HG03558 (cell line): ENCODE data around the gene CD320.
A peak's percentile ranks its signal among the peaks of the same experiment; 100 is the strongest.
"Not testable (repeated sequence)": the region's sequence is repeated elsewhere in the genome, so short reads cannot be mapped to it uniquely, and the experiment has no call there.

Experiments used
- ATAC-seq: cut with Tn5 transposase; IDR thresholded peaks from one replicate; pipeline ENCODE4 v1.9.1; 2021; ENCODE audit warnings: moderate number of reproducible peaks; ENCODE audit not compliant: unreplicated experiment; ENCODE audit errors: extremely low read depth

CD320 gene

DNA sequence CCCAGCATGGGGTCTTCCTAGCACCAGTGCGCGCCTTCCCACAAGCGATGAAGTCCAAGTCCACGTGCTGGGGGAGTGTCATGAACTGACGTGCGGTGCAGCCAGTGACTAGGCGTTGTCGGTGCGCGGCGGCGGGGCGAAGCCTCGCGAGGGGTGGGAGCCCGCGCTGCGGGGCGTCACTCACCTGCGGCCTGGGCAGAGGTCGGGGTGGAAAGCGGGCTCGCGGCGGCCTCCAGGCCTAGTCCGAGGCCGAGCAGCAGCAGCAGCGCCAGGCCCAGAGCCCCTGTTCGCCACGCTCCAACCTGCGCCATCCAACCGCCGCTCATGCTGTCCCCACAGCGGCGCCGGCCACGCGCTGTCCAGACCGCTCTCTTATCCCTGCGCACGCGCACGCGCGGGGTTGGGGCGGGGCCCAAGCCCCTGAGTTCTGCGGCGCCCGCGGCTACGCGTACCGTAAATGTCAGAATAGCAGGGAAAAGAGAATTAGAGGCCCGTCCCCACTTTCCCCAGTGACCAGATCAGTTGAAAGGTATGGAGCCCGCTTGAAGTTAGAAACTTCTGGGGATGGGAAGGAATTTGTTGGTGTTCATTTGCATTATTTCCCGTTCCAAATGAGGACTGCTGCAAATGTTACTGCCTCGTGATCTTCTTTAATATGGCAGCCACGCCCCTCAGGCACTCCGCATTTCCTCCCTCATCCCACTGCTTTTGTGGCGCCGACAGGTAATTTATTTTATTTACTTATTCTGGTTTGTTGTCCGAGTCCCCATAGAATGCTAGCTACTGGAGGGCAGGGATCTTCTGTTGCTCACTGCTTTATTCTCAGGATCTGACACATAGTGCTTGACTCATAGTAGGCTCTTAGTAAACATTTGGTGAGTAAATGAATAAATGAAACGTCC is at the start of gene CD320:
Gene CD320 (minus strand): TSS at position 394 of the 902 bp plus-strand sequence. CDS start 68 bp downstream, at position 326.
- ATAC-seq, result no peak

DNA sequence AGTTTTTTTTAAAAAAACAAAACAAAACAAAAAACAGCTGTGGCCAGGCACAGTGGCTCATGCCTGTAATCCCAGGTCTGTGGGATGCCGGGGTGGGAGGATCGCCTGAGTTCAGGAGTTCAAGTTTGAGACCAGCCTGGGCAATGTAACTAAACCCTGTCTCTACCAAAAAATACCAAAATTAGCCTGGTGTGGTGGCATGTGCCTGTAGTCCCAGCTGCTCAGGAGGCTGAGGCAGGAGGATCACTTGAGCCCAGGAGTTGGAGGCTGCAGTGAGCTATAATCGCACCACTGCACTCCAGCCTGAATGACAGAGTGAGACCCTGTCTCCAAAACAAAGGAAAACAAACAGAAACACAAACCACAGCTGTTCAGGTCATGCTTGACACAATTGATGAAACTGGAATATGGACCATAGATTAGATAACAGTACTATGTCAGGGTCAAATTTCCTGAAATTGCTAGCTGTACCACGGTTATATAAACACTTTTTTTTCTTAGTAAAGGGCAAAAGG is 48.9 kb upstream of the CD320 start:
- no peak for ATAC-seq

DNA sequence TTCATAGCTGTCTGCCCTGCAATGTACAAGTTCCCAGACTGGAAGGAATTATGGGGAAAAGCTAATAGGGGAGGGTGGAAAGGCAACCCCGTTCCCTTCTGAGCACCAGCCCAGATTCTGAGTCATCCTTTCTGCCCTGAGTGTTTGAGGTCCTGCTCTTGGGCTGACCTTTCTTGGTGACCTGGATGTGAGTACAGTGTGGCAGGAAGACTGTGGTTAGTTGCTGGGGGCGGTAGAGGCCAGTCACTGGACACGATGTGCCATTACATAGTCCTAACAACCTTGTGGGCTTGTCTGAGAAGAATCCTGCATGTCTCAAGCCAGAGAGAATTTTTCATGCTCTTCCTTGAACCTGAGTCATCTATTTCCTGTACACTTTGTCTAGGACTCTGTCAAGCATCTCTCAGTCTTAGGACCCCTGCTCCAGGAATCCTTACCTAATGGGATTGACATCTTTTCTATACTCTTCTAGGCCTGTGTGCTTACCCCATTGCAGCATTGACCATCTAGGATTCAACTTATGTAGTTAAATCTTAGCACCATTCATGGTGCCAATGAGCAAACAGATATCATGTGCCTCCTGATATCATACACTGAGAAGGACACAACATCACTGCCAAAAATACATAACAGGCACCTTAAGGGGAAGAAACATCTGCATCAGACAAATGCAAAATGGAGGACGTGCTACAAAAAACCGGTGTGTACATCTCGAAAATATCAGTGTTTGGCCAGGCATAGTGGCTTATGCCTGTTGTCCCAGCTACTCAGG is 47.7 kb upstream of the CD320 start:
- ATAC-seq, result no peak

DNA sequence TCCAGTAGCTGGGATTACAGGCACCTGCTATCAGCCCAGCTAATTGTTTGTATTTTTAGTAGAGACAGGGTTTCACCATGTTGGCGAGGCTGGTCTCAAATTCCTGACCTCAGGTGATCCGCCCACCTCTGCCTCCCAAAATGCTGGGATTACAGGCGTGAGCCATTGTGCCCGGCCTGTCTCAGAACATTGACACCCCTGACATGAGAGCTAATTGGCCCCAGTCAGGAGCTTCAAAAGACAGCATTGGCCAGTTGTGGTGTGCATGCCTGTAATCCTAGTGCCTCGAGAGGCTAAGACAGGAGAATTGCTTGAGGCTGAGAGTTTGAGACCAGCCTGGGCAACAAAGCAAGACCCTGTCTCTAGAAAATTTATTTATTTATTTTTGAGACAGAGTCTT is 44.7 kb upstream of the CD320 start:
- not testable (repeated sequence) for ATAC-seq

DNA sequence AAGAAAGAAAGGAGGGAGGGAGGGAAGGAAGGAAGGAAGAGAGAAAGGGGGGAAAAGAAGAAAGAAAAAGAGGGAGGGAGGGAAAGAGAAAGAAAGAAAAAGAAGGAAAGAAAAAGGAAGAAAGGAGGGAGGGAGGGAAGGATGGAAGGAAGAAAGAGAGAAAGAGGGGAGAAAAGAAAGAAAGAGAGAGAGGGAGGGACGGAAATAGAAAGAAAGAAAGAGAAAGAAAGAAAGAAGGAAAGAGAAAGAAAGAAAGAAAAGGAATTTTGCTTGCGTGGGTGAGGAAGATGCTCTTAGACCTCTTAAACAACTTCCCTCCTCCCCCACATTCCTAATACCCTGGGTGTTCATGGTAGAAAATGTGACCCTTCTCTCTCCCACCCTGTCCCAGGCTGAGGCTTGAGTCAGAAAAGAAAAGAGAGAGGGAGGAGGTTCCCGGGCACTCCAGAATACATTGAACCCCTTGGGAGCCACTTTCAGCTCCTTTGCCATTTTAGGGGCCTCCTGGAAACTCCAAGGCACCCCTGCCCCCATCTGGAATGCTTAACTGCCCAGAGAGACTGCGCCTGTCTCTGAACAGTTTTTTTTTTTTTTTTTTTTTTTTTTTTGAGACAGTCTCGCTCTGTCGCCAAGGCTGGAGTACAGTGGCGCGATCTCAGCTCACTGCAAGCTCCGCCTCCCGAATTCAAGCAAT is 44.1 kb upstream of the CD320 start:
- no peak for ATAC-seq

DNA sequence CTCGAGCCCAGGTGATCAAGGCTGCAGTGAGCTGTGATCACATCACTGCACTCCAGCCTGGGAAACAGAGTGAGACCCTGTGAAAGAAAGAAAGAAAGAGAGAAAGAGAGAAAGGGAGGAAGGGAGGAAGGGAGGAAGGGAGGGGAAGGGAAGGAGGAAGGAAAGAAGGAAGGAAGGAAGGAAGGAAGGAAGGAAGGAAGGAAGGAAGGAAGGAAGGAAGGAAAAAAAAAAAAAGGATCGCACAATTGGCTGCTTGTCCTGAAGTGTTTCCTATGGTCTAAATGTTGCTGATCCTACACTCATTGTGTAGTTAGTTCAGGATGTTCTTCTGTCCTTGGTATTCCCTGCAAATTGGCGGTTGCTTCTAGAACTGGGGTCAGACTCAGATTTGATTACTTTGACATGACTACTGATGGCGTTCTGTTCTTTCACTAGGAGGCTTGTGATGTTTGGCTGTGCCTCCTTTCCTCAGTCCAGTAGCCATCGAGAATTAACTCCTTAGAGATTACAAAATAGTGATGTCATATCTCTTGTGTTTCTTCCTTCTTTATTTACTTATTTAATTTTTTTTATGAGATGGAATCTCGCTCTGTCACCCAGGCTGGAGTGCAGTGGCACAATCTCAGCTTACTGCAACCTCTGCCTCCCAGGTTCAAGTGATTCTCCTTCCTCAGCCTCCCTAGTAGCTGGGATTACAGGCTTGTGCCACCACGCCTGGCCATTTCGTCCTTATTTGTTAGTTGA is 41.6 kb upstream of the CD320 start:
- not testable (repeated sequence) for ATAC-seq

DNA sequence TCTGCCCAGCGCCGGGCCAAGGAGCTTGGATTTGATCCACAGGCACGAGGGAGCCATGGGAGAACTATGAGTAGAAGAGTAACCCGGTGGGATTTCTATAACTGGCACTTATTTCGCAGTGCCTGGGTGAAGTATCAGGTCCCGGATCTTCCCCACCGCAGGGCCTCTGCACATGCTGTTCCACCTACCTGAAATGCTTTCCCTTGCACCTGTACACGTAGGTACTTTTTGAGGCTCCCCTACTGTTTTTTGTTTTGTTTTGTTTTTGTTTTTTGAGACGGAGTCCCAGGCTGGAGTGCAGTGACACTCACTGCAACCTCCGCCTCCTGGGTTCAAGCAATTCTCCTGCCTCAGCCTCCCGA is 35.3 kb upstream of the CD320 start:
- no peak for ATAC-seq

DNA sequence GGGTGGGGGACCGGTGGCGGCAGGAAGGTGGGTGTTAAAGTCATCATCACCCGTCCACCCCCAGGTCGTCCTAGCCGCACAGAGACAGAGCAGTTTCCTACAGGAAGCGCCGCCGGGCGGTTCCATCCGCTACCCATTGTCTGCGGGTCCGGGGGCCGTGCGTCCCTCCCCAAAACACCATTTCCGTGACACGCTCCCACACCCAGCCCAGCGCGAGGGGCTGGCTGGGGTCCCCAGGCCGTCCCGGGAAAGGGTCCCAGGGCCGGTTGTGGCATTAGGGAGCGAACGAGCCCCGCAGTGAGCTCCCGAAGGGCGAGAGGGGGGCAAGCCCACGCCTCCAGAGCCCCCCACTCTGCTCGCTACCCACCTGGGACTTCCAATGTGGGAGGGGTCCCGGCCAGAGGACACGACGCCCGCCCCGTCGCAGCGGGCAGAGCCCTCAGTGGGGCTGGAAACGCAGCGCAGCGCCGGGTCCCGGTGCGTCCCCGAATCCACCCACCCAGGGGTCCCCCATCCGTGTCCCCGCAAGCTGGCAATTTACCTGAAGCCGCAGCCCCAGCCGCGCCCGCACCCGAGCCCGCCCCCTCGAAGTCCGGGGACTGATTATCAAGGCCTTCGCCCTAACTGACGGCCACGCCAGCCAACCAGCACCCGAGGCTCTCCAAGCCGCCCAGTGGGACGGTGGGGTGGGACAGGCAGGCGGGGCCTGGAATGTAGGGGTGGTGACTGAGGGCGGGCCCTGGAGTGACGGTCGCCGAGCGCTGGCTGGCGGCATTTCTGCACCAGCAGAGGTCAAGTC is 34.7 kb upstream of the CD320 start, which contains the start of gene KANK3:
Gene KANK3 (minus strand): TSS at position 579 of the 799 bp plus-strand sequence. CDS start 5,434 bp downstream, outside the sequence.
- peak; percentile 82 for ATAC-seq

DNA sequence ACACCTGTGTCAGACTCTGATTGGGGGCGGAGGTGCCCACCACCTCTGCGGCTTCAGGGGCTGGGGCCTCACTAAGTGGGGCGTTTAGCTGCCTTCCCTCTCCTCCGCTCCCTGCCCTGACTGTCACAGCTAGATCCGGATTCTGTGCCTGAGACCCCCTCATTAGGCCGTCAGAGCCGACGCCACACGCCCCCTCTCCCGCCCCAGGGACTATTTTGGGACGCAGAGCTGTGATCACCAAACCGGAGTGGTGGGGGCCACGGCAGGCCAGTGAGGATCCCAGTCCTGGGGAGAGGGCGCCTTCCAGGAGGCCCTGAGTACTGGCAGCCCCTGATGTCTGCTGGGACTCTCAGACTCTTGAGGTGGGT is 34.1 kb upstream of the CD320 start:
- ATAC-seq, result no peak

DNA sequence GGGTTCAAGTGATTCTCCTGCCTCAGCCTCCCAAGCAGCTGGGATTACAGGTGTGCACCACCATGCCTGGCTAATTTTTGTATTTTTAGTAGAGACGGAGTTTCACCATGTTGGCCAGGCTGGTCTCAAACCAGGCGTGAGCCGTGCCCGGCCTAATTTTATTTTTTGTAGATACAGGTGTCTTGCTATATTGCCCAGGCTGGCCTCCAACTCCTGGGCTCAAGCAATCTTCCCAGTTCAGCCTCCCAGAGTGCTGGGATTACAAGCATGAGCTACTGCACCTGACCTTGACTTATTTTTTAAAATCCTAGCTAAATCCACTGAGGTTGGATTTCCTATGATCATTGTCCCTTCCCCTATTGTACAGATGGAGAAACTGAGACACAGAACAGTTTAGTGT is 33.3 kb upstream of the CD320 start:
- not testable (repeated sequence) for ATAC-seq

DNA sequence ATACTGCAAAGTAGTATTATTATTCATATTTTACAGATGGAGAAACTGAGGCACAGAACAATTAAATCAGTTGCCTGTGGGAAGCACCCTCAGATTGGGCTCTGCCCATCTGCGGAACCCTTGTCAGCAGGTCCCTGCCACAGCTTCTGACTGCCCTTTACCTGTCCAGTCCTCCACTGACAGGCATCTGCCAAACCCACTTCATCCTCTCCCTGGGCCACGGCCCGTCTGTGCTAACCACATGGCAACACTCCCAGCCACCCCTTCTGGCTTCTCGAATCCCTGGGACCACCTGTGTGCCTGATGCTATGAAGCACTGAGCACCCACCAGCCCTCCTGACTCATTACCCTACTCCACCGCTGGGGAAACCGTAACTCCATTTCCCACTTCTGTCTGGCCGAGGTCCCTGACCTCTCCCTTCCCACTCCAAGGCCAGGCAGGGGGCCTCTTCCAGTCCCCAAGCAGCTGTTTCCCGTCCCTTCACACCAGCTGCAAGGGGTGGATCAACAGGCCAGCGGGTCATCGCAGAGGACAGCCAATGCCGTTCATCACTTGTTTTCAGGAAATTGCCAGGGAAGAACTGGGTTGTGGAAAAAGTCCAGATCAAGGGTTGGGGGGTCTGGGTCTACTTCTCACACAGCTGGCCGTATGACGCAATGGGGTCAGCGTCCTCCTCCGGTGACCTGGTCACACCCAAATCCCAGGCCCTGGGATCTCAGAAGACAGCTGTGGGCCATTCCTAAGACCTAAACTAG is 32.4 kb upstream of the CD320 start:
- no peak for ATAC-seq

DNA sequence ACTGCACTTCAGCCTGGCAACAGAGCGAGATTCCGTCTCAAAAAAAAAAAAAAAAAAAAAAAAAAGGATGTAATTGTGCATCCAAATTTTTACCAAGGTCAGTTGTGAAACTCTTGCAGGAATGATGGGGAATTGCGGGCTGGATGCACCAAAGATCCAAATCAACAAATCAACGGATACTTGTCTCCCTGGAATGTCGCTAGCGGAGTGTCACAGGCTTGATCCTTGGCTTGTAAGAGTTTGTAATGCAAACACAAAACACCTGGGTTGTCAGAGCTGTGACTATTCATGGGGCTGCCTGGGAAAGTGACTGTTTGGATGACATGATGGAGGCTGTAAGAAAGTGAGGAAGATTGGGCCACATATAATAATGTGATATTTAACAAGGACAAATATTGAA is 30.7 kb upstream of the CD320 start:
- no peak for ATAC-seq

DNA sequence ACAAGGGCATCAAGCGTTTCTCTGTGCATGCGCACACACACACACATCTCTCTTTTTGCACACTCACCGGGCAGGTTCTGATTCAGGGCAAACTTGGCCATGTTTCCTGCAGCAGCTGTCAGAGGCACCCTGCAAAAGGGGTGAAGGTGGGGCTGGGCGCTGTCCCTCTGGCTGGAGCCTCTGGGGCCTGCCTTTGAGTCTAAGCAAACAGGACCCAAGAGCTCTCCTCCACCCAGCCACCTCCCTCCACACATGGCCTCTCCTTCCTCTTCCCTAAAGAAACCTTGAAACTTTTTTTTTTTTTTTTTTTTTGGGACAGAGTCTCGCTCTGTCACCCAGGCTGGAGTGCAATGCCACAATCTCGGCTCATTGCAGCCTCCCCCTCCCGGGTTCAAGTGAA is 29.6 kb upstream of the CD320 start:
- no peak for ATAC-seq

DNA sequence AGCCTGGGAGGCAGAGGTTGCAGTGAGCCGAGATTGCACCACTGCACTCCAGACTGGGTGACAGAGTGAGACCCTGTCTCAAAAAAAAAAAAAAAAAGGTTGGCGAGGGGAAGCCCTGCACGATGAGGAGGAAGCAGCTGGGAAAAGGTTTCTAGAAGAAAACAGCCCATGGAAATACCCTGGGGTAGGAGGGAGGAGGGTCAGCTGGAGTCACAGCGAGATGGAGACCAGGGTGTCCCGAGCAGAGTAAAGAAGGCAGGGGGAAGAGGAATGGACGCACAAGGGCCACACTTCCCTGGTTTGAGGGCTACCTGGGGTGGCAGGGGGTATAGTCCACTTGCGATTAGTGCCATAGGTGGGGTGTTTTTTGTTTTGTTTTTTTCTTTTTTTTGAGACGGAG is 28.5 kb upstream of the CD320 start:
- ATAC-seq, result no peak

DNA sequence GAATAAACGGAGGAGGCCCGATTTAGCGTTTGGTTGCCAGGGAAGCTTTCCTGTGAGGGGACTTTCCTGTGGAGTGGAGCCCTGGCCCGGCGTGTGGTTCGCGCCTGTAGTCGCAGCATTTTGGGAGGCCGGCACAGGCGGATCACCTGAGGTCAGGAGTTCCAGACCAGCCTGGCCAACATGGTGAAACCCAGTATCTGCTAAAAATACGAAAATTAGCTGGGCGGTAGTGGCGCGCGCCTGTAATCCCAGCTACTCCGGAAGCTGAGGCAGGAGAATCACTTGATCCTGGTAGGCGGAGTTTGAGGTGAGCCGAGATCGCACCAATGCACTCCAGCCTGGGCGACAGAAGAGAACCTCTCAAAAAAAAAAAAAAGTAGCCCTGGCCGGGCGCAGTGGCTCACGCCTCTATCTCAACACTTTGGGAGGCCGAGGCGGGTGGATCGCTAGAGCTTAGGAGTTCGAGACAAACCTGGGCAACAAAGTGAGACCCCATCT is 28.0 kb upstream of the CD320 start:
- no peak for ATAC-seq

DNA sequence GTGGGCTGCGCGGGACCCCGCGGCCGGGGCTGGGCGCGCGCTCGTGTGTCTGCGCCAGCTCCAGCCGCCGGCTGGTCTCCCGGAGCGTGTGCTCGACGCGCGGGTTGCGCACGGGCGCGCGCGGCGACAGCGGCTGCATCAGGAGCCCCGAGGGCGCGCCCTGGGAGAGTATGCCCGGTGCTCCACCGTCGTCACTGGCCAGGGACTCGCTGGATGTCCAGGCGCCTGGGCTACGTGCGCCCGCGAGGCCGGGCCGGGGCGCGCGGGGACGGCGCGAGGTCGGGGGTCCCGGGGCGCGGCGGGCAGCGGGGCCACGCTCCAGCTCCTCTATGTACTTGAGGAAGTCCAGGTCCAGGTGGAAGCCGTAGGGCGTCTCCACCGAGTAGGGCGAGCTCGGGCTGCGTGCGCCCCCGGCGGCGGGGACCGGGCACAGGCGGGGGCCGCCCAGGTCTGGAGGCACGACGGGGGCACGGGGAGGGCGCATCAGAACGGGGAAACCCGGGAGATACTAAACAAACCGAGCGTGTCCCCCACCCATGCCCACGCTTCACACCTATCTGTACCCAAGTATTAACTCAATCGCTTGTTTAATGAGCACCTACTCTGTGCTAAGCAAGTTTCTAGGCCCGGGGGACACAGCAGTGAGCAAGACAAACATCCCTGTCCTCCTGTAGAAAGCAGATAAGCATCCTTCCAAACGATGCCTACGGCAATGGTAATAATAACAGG is 27.3 kb upstream of the CD320 start:
- ATAC-seq, result no peak

DNA sequence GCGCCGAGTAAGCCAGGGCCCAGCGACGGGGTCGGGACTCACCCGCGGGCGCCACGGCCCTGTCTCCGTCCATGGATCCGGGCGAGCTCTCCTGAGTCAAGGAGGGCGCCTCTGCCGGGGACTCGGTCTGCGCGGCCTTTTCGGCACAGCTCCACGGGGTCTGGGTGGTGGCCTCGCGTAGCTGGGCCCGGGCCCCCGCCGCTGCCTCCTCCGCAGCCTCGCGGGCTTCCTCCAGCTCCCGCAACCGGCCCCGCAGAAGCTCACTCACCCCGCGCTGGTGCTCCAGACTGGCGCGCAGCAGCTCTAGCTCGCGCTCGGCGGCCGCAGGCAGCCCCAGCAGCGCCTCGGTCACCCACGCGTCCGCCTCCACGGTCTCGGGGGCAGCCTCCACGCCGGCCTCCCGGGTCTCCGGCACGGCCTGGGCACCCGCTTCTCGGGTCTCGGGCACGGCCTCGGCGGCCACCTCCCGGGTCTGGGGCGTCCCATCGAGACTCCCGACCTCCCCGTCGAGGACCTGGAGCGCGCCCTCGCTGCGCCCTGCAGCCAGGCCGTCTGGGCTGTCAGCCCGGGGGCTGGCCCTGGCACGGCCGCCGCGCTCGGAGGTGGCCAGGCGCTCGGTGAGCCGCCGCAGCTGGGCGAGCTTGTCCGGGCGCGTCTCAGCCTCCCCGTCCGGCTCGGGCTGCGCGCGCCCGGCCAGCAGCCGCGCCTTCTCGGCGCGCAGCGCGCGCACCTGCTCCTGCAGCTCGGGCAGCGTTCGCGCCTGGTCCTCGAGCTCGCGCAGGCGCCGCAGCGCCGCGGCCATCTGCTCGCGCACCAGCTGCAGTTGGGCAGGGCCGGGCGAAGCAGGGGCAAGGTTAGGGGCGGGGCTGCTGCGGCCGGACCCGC is 26.5 kb upstream of the CD320 start:
- ATAC-seq, result no peak
